SK-N-MC (cell line): Measurements from ENCODE around the gene GPC5.

ENCODE experiments used
- EZH2 ChIP-seq: fragments of 200-600 bp; sonication (generic); IDR thresholded peaks from one replicate; pipeline ENCODE4 v1.6.1; 2017; ENCODE audit warnings: antibody characterized with exemption
- POLR2AphosphoS5 ChIP-seq: IDR thresholded peaks from 2 replicates; pipeline ENCODE4 v1.6.1; 2012; ENCODE audit warnings: mild to moderate bottlenecking, low read depth, low read length, borderline replicate concordance

DNA sequence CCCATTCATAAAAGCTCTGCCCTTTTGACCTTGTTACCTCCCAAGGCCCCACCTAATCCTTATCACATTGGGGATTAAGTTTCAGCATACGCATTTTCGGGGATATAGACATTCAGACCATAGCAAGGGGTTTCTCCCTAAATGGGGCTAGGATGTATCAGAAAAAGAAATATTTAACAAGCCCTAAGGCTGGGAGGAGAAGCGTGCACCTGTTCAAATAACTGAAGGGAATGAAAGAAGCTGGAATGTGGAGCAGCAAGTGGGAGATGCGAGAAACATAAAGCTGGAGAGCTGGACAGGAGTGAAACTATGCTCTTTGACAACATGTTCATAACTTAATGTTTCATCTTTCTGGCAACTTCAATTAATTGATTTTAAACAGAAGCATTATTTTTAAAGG lies 1016.4 kb downstream of the GPC5 start:
- TF ChIP-seq EZH2, result no peak
- no peak for TF ChIP-seq POLR2AphosphoS5
